ENCODE measurements around the gene STAMBP.
"Not testable (repeated sequence)": the region's sequence is repeated elsewhere in the genome, so short reads cannot be mapped to it uniquely, and the experiment has no call there.

STAMBP gene

DNA sequence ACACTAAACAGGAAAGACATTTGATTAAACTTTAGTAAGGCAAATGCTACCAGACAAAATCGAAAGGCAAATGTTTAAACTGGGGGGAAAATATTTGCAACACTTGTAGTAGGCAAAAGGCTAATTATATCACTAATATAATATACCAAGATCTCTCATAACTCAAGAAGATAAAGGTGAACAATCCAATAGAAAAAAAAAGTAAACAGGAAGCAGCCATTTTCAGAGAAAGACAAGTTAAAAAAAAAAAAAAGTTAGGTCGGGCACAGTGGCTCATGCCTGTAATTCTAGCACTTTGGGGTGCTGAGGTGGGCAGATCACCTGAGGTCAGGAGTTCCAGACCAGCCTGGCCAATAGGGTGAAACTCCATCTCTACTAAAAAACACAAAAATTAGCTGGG is 59.6 kb downstream of the STAMBP start:
- DNase-seq = no peak

GRCh38 chr2:73889206-73889605 is 60.4 kb downstream of the STAMBP start:
- no peak for DNase-seq

DNA sequence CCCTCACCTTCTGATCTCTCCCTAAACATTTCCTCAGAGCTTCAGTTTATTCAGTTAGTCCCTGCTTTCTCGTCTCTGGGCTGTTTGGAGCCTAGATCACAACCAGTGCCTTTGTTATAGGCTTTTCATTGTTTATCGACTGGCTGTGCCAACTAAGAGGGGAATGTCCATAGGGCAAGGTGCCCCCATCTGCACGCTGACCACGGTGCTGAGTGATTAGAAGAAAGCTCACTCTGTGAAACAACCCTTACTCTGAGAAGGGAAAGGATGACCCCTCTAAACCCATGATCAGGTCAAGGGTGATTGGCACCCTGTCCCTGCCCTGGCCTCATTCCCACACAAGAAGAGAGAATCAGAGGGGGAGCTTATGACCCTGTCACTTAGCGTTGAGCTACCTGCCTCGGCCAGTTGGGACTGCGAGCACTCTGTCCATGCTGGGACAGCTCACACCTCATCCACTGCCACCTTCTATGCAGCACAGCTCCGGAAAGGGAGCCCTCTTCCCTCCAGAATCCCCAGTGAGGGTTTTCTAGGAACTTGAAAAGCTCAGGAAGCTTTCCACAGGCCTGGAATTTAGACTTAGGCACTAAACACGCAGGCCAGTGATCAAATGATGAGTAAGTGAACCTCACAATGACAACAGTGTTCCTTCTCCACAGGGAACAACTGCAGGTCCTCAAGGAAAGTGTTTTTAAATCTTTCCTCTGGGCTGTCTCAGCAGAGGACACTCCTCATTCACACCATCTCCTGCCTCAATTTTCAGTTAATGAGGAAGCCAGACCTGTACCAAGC is 61.7 kb downstream of the STAMBP start:
- DNase-seq = no peak

DNA sequence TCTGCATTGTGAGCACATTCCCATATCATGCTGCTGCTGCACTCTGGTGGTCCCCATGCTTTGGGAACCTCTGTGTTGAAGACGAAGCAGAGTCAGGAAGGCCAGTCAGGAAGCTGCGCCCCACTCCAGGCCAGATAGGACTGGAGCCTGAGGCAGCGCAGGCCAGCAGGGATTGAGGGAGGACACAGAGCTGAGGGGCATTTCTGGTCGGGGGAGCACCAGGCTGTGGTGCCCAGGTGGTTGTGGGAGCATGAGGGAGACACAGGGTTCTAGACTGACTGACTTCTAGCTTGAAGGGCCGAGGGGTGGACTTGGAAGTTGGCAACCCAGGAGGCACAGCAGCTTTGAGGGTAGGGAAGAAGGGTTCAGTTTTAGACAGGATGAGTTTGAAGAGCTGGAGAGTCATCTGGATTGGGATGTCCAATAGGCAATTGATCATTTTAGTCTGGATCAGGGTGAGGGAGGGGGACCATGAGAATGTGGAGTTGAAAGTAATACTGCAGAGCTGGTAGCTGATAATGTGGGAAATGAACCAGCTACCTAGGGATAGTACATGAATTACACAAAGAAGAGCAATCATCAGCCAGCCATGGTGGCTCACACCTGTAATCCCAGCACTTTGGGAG is 62.6 kb downstream of the STAMBP start:
- no peak for DNase-seq

- DNase-seq = no peak
Measured at GRCh38 chr2:73892631-73893329, 64.0 kb downstream of the STAMBP start, which contains the start of gene ACTG2. Gene ACTG2 (plus strand): TSS chr2:73893008. CDS start chr2:73901312, 8,304 bp downstream.

DNA sequence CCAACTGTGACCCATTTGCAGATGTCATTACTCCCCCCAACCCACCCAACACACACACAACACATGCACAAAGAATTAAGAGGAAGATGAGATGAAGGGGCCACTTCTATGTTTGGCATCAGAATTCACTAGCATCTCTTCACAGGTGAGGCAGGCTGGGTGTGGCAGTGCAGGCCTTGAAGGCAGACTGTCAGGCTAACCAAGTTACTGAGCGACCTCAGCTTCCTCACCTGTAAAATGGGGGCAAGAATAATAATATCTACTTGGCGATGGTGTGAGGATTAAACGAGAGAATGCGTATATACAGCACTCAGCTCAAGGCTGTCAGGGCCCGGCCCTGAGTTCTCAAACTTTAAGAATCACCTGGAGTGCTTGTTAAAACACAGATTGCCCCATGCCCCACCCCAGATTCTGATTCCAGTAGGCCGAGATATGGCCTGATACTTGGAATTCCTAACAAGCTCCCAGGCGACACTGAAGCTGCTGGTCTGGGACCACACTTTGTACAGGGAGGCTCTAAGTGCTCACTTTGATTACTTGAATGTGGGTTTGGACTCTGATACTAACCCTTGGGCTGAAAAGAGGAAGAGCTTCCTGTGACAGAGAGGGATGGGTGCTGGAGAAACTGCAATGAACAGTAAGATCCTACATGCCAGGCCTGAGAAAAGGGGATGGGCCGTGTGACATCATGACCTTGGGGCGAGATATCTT is 65.2 kb downstream of the STAMBP start:
- DNase-seq = no peak

- DNase-seq = no peak
Measured at GRCh38 chr2:73894475-73894850, 65.7 kb downstream of the STAMBP start.

DNA sequence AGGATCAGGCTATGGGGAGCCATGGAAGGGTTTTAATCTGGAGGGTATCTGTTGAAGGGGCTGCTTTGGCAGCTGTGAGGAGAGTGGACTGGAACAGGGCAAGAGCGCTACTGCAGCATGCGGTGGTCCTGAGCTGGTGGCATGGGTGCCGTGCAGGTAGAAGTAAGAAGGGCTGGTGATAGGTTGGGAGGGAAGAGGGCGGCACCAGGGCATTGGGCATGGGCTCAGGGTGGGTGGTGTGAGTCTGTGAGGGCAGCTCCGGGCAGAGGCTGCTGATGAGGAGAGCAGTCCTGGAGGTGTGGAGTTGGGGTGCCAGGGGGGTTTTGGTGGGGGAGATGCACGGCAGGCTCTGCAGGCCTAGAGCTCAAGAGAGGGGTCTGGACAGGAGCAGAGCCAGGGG is 66.1 kb downstream of the STAMBP start:
- DNase-seq = no peak

DNA sequence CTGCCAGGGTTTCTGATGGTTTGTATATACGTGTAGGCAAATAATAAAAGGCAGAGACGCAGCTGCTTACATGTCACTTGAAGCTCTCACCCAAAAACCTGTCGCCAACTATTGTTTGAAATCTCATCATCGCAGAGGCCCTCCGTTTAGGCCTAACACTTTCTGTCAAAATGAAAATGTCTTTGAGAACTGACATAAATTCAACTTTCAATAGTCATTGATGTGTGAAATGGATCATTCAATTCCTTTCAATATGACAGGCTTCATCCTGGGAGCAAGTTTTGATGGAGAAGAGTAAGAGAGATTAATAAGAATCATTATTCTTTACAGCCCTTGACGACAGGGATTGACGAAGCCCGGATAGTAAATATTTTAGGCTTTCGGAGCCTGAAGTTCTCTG is 66.7 kb downstream of the STAMBP start:
- no peak for DNase-seq

DNA sequence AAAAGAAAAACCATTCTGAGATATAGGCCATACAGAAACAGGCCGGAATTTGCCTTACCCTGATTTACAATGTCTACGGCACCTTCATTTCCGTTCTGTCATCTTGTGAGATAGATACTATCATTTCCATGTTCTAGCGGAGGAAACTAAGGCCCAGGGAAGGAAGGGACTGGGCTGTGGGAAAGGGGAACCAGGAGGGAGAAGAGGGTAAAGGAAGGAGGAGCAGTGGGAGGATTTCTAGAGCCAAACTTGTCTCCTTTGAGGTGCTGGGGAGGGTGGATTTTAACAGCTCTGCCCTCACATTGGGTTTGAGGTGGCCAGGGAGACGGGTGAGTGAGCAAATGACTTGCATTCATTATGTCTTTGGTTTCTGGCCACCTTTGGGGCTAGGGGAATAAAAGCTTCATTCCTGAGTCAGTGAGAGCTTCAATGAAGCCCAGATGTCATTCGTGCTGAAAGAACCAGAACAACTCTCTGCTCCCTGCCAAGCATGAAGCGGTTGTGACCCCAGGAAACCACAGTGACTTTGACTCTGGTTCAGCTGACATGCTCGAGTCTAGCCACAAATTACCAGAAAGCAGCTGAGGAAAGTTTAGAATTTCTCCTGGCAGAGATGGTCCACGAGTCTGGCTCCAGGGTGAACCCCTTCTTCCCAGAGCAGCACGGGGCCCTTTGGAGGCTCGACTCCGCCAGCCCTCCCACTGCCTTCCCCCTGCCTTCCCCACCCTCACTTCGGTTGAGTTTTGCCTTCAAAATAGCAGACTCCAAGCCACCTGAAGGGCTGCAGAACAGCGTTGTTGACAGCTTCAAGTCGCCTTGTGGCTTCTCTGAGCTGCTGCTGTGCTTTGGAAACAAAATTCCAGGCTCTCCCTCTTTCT is 67.8 kb downstream of the STAMBP start:
- no peak for DNase-seq

- no peak for DNase-seq
Measured at GRCh38 chr2:73897240-73897583, 68.5 kb downstream of the STAMBP start.

- no peak for DNase-seq
Measured at GRCh38 chr2:73897934-73898333, 69.2 kb downstream of the STAMBP start.

GRCh38 chr2:73899801-73900336 is 71.1 kb downstream of the STAMBP start:
- no peak for DNase-seq

DNA sequence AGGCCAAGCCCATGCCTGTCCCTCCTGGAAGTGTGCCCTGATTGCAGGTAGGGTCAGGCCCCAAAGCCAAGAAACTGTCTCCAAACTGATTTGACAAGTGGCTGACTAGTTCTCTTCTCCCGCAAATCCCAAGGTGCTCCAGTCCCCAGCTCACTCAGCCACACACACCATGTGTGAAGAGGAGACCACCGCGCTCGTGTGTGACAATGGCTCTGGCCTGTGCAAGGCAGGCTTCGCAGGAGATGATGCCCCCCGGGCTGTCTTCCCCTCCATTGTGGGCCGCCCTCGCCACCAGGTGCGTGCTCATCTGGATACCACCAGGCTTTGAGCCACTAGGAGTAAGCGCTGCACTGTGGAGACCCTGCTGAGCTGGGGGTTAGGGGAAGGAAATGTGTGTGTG is 72.4 kb downstream of the STAMBP start:
- DNase-seq = no peak

DNA sequence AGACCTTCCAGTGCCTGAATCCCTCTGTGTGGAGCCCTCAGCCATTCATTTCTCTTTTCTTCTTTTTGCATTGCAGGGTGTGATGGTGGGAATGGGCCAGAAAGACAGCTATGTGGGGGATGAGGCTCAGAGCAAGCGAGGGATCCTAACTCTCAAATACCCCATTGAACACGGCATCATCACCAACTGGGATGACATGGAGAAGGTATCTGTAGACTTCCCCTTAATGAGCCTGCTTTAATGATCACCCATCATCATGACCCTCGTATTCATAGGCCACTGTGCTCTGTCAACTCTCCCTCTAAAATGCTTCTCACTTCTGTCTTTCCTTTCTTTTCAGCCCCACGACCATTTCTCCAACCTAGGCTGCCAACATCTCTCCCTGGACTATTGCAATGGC is 73.5 kb downstream of the STAMBP start:
- DNase-seq = no peak

GRCh38 chr2:73903313-73903712 is 74.6 kb downstream of the STAMBP start:
- no peak for DNase-seq

GRCh38 chr2:73903949-73904613 is 75.3 kb downstream of the STAMBP start:
- not testable (repeated sequence) for DNase-seq

GRCh38 chr2:73904952-73905351 is 76.2 kb downstream of the STAMBP start:
- no peak for DNase-seq

GRCh38 chr2:73906847-73907505 is 78.2 kb downstream of the STAMBP start:
- no peak for DNase-seq

GRCh38 chr2:73907840-73908452 is 79.2 kb downstream of the STAMBP start:
- DNase-seq = no peak
